HPDE6-E6E7 (cell line): ENCODE data around the gene SLC35B2.

Source experiments
- DNase-seq: peaks from one replicate; pipeline ENCODE4 v3.0.0; 2011; ENCODE audit warnings: missing footprints; ENCODE audit errors: extremely low spot score

SLC35B2 gene

DNA sequence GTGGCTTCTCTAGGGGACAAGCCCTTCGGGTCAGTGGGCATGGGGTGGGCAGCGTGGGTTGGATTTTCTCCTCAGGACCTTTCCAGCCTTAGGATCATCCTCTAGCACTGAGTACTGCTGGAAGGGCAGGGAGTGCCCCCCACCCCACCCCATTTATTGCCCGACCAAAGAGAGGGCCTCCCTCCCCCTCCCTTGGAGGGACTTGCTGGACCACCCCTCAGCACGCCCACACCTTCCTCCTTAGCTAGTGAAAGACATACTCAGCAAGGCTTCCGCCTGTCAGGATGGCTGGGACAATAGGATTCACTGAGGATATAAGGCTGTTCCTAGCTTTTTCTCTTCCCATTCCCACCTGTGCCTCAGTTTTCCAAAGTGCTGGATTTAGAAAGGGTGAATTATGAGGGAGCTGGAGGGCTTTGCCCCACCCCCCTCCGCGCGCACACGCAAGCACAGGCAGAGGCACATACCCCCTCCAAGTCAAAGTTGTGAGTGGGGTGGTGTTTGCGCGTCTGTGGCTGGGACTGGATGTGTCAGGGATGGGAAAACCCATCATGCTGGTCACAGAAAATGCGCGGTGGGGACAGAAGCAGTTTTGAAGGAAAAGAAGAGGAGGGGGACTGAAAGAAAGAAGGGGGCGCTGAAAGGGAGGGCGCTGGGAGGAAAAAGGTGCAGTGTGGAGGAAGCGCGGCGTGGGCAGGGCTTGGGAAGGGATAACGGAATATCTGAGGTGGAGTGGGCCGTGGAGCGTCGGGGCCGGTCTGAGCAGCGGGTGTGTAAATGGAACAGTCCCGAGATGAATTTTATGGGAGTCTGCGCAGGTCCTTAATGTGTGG lies 34.6 kb downstream of the SLC35B2 start:
- DNase-seq, result no peak

GRCh38 chr6:44221961-44222335 lies 35.4 kb downstream of the SLC35B2 start:
- DNase-seq, result no peak

DNA sequence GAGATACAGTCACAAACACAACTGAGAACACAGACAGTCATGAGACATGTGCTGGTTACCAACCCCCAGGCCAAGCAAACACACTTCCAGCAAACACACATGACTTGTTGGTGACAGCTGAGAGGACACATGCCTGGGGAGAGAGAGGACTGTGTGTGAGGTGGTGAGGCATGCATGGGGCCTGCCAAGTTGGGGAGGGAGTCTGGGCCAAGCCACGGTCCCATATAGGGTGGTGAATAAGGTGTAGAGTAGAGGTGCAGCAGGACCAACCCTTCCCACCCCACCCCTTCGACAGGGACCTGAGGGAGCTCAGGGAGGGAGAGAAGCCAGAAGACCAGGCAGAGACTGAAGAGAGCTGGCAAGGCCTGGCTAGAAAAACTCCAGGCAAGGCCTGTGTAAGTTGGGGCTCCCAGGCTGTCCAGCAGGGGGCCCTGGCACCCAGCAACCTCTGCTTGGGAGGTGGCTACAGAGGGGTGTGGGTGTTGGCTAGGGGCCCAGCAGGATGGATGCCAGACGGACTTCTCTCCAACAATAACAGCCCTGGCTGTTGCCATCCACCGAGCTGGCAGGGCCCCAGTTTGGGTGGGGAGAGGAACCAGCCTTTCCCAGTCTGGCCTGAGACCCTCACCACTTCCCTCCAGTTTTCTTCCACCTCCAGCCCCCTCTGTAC lies 35.9 kb downstream of the SLC35B2 start:
- DNase-seq, result peak; percentile 82

DNA sequence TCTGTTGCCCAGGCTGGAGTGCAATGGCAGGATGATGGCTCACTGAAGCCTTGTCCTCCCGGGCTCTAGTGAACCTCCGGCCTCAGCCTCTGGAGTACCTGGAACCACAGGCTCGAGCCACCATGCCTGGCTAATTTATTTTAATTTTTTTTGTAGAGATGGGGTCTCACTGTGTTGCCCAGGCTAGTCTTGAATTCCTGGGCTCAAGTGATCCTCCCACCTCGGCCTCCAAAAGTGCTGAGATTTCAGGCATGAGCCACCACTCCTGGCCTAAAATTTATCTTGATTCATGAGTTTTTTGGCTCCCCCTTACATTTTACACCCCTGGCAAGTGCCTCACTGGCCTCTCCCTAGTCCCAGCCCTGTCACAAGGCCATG lies 36.4 kb downstream of the SLC35B2 start:
- no peak for DNase-seq

DNA sequence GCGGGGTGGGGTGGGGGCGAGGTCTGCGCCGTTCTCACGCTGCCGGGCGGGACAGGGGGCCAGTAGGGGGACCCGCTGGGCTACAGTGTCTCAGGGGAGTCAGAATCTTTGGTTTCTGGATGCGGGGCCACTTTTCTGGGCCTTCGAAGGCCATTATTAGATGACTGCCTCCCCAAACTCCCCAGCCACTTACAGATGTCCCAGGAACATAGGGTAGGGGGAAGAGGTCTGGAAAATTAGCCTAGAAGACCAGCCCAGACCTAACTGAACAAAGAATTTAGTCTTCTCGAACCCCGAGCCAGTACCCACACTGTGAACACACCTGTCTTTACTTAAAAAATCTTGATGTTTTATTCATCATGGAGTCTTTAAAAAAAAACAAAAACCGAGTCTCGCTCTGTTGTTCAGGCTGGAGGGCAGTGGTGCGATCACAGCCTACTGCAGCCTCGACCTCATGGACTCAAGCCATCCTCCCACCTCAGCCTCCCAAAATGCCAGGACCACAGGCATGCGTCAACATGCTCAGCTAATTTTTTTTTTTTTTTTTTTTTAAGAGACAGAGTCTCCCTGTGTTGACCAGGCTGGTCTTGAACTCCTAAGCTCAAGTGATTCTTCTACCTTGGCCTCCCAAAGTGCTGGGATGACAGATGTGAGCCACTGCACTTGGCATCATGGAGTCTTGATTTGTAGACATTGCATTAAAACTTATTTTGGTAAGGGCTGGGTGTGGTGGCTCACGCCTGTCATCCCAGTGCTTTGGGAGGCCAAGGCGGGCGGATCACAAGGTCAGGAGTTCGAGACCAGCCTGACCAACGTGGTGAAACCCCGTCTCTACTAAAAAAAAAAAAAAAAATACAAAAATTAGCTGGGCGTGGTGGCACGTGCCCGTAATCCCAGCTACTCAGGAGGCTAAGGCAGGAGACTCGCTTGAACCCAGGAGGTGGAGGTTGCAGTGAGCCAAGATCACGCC lies 37.2 kb downstream of the SLC35B2 start:
- DNase-seq, result no peak

DNA sequence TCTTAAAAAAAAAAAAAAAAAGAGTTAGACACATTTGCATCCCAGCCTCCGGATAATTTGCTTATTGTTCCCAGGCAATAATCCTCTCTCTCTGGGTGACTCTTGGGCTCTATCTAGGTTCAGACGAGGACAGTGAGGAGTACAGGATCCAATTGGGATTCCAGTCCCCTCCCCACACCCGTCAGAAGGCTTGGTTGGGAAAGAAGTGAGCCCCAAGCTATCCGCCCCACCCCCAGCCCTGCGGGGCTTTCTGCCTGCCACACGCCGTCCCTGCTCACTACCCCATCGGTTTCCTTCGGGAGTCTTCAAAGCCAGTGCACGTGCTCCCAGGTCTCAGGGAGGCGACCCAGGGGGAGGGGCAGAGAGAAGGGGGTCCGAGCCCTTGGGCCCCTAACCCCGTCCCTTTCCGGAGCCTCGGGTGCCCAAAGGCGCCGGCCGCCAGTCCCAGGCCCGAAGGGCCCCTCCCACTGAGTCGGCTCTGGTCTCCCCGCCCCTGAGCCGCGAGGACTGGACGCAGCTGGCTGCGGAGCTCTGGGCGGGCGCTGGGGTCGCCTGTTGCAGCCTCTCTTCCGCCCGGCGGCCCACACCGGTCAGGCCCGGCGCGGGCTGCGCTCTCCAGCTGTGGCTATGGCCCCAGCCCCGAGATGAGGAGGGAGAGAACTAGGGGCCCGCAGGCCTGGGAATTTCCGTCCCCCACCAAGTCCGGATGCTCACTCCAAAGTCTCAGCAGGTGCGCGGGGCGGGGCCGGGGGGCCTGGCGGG lies 38.1 kb downstream of the SLC35B2 start:
- DNase-seq, result no peak

DNA sequence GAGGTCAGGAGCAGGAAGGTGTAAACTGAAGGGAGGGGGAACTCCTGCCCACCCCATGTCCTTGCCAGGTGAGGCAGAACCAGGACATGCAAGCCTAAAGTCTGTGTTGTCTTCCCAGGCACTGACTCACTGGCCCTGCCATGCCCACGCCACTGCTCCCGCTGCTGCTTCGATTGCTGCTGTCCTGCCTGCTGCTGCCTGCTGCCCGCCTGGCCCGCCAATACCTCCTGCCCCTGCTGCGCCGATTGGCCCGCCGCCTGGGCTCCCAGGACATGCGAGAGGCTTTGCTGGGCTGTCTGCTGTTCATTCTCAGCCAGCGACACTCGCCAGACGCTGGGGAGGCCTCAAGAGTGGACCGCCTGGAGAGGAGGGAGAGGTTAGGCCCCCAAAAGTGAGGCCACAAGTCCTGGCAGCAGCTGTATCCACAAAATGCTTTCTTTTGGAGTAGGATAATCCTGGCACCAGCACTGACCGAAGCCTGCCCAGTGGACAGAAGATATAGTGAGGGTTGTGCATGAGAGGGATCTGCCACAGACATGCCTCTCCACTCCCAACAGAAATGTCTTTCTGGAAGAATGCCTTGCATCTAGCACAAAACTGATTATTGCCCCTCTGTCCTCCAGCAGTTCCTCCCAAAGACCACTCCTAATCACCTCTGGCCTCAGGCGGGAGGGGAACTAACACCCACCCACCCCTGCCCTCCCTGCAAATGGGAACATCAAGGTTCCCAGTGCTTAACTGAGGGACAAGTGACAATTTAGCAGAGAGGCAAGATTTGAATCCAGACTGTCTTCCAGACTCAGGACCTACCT lies 39.8 kb downstream of the SLC35B2 start:
- DNase-seq, result no peak

DNA sequence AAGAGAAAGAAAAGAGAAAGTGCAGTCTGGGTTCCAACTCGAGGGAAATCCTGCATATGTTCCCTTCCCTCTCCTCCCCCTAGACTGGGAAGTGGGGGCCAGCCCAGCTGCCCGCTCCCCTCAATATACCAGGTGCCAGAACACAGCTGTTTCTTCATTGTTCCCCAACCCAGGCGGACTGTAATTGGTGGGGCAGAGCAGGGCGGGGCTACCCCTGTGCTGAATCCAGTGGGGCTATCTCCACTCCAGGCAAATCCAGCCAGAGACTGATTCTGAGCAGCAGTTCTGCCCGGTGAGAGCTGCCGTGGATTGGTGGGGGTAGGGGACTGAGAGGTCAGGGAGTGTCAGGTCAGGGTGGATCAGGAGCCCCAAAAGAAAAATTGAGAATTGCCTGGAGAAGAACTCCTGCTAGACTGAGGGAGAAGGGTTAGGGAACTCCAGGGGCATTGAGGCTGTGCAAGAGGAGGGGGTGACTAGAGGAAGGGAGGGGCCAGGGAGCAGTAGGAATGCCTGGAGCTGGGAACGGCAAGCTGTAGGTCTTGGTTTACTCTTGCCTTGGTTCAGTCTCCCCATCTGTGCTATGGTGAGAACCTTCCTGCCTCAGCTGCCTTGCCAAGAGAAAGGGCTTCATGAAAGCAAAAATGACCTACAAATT lies 40.5 kb downstream of the SLC35B2 start, which contains the start of gene MYMX:
Gene MYMX, plus strand, starts transcription at position 250 of the 655 bp plus-strand sequence. CDS start 546 bp downstream, outside the sequence.
- no peak for DNase-seq

DNA sequence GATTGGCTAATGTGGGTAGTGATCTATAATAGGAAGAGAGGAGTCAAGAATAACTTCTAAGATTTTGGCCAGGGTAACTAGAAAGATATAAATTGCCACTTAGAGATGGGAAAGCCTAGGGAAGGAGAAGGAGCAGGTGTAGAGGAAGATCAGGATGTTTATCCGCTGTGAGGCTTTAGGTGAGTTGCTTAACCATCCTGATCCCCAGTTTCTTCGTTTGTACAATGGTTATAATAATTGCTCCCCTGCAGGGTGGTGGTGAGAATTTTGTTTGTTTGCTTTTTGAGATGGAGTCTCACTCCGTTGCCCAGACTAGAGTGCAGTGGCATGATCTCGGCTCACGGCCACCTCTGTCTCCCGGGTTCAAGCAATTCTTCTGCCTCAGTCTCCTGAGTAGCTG lies 43.0 kb downstream of the SLC35B2 start:
- no peak for DNase-seq

DNA sequence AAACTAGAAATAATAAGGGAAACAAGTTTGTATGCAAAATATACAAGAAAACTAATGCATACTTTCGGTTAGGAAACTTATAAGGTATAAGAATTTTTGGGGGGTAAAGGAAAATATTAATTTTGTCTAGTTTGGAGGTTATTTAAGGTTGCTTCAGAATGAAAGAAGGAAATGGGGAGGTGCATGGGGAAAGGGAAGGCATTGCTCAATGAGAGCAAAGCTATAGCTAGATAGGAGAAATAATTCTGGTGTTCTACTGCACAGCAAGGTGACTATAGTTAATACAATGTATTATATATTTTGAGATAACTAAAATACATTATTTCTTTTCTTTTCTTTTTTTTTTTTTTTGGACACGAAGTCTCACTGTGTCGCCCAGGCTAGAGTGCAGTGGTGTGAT lies 46.0 kb downstream of the SLC35B2 start:
- no peak for DNase-seq

- no peak for DNase-seq
Observed at GRCh38 chr6:44207966-44208365, 49.4 kb downstream of the SLC35B2 start.
